ENCODE measurements around the gene PTGES2. TPM values are rescaled to one million over a fixed set of nuclear protein-coding genes. Genes with fewer than 3 reads are reported as not detected.

Gene PTGES2
- total RNA-seq, 6 experiments from 2014 or later, result 68.5 to 82.8 (median 70.6) TPM

DNA sequence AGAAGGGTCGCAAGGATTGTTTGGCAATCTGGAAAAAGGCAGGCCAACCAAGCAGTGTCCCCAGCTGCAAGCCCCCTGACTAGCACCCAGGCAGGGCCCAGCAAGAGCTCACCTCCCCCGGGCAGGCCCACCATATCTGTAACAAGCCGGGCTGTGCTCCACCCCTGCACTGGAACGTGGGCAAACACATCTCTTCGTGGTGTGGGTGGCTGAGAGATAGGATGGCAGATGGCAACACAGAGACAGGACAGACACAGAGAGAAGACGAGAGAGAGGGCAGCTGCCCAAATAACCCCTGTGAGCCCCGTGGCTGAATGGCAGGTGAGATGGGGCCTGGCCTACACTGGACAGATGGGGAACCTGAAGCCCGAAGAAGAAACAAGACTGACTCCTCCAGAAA lies 42.0 kb upstream of the PTGES2 start:
- Mint-ChIP-seq H3K27ac (no peak overlapping the region), H3K4me3 (no peak overlapping the region), H3K9me3 (no peaks in the 10 kb centered on the region), H3K36me3 (ENCODE audit: low read depth) (peaks cover 15% of the 10 kb centered on the region), H3K27me3 (ENCODE audit: insufficient read depth) (peaks cover 2% of the 10 kb centered on the region; the same call in 1 of the 2 replicates), H3K4me1 (ENCODE audit: low read depth) (peaks cover 11% of the 10 kb centered on the region)
- DNase-seq, result no peak
- TF ChIP-seq, protein P1, sequence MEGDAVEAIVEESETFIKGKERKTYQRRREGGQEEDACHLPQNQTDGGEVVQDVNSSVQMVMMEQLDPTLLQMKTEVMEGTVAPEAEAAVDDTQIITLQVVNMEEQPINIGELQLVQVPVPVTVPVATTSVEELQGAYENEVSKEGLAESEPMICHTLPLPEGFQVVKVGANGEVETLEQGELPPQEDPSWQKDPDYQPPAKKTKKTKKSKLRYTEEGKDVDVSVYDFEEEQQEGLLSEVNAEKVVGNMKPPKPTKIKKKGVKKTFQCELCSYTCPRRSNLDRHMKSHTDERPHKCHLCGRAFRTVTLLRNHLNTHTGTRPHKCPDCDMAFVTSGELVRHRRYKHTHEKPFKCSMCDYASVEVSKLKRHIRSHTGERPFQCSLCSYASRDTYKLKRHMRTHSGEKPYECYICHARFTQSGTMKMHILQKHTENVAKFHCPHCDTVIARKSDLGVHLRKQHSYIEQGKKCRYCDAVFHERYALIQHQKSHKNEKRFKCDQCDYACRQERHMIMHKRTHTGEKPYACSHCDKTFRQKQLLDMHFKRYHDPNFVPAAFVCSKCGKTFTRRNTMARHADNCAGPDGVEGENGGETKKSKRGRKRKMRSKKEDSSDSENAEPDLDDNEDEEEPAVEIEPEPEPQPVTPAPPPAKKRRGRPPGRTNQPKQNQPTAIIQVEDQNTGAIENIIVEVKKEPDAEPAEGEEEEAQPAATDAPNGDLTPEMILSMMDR (IDR thresholded peaks at IDR 0.05), result no peak

DNA sequence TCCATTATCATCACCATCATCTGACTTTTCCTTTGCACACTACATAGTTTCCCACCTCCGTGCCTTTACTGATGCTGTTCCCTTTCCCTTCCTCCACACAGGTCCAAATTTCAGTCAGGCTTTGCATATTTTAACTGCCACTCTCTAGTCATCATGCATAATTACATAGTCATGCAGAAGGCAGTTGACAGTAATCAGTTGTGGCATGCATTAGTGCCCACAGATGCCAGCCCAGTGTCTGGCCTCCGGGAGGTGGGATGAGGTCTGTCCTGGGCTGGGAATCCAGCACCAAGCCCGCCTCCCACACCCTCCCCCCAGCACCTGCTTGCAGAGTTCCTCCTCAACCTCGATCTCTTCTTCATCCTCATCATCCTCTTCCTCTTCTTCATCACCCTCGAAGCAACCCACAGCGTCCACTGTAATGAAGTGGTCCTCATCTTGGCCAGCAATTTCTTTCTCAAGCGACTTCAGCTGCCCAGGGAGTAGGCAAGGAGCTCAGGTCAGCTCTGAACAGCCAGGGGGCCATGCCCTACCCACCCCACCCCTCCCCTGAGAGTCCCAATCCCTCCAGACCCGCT lies 41.3 kb upstream of the PTGES2 start:
- no peak overlapping the region for H3K27ac Mint-ChIP-seq
- H3K9me3 Mint-ChIP-seq, result no peaks in the 10 kb centered on the region
- H3K27me3 Mint-ChIP-seq (ENCODE audit: insufficient read depth), result peaks cover 2% of the 10 kb centered on the region; the same call in 1 of the 2 replicates
- peaks cover 20% of the 10 kb centered on the region for H3K36me3 Mint-ChIP-seq (ENCODE audit: low read depth)
- DNase-seq, result no peak
- H3K4me1 Mint-ChIP-seq (ENCODE audit: low read depth), result peaks cover 11% of the 10 kb centered on the region
- H3K4me3 Mint-ChIP-seq, result no peak overlapping the region
- TF ChIP-seq, protein P1 (IDR thresholded peaks at IDR 0.05), result no peak

DNA sequence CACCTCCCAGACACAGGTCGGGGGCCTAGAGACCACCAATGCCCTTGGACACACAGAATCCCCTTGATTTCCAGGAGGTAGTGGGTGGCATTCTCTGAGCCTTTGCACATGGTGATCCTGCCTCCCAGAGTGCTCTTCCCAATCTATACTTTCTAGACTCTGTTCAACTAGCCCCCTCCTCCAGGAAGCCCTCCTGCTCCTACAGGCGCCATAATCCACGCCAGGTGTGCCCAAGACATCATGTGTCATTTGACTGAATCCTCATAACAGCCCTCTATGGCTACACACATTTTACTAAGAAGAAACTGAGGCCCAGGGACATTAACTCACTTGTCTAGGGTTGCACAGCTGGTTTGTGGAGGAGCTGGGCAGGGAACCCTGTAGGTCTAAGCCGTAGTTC lies 39.7 kb upstream of the PTGES2 start:
- Mint-ChIP-seq H3K27ac (no peak overlapping the region), H3K36me3 (ENCODE audit: low read depth) (peaks cover 27% of the 10 kb centered on the region)

DNA sequence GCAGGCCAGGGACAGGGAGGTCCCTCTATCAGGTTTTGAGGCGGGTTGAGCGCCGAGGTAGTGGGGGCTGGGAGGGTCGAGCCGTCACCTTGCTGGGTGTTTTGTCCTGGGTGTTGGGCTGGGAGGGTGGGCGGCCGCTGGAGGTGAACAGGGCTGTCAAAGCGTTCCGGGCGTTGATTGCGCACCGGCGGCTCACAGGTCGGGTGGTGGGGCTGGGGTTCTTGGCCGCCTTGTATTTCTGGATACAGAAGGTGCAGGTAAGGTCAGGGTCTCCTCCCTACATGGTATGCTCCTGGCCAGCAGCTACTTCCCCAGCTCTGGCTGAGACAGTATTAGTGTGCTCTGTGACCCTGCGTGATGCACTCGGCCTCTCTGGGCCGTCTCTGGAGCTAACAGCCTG lies 38.6 kb upstream of the PTGES2 start:
- Mint-ChIP-seq H3K27ac (no peak overlapping the region), H3K36me3 (ENCODE audit: low read depth) (peaks cover 29% of the 10 kb centered on the region), H3K4me3 (no peak overlapping the region), H3K9me3 (no peaks in the 10 kb centered on the region), H3K4me1 (ENCODE audit: low read depth) (peaks cover 22% of the 10 kb centered on the region), H3K27me3 (ENCODE audit: insufficient read depth) (peaks cover 2% of the 10 kb centered on the region; the same call in 1 of the 2 replicates)
- TF ChIP-seq, protein P1 (IDR thresholded peaks at IDR 0.05), result no peak
- DNase-seq, result no peak

More for the DNA sequence above, 39.7 kb upstream of the PTGES2 start:
- no peaks in the 10 kb centered on the region for H3K9me3 Mint-ChIP-seq
- peaks cover 18% of the 10 kb centered on the region for H3K4me1 Mint-ChIP-seq (ENCODE audit: low read depth)
- peaks cover 2% of the 10 kb centered on the region; the same call in 1 of the 2 replicates for H3K27me3 Mint-ChIP-seq (ENCODE audit: insufficient read depth)
- no peak overlapping the region for H3K4me3 Mint-ChIP-seq
- TF ChIP-seq, protein P1 (IDR thresholded peaks at IDR 0.05), result no peak
- DNase-seq, result no peak

DNA sequence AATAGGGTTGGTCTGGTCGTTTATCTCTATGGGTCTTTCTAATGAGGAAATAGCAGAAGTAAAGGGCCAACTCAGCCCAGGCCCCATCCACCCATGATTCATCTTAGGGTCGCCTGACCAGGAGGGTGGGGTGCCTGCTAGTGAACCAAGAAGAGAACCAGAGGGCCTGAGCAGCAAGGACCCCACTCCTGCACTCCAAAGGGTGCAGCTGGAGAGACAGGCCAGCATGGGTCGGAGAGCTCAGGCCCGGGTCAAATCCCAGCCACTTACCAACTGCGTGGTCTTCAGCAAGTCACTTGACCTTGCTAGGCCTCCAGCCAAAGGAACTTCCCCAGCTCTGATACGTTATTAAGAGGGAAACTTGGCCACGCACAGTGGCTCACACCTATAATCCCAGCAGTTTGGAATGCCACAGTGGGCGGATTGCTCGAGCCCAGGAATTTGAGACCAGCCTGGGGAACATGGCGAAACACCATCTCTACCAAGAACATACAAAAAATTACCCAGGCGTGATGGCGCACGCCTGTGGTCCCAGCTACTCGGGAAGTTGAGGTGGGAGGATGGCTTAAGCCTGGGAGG lies 36.9 kb upstream of the PTGES2 start:
- H3K9me3 Mint-ChIP-seq, result no peaks in the 10 kb centered on the region
- TF ChIP-seq, protein P1 (IDR thresholded peaks at IDR 0.05), result no peak
- peaks cover 2% of the 10 kb centered on the region; the same call in 1 of the 2 replicates for H3K27me3 Mint-ChIP-seq (ENCODE audit: insufficient read depth)
- peaks cover 22% of the 10 kb centered on the region for H3K36me3 Mint-ChIP-seq (ENCODE audit: low read depth)
- DNase-seq, result no peak
- no peak overlapping the region for H3K27ac Mint-ChIP-seq
- H3K4me1 Mint-ChIP-seq (ENCODE audit: low read depth), result peaks cover 26% of the 10 kb centered on the region
- H3K4me3 Mint-ChIP-seq, result no peak overlapping the region
